NCI-H345 treated with DMSO at 0.1 percent for 48 hours (cell line): Measurements from ENCODE around the gene DHRS1.

Source experiments
- DNase-seq: peaks from one replicate; lab custom pipeline; 2025; ENCODE audit not compliant: unreplicated experiment; lab: John Stamatoyannopoulos, UW

The DHRS1 gene

DNA sequence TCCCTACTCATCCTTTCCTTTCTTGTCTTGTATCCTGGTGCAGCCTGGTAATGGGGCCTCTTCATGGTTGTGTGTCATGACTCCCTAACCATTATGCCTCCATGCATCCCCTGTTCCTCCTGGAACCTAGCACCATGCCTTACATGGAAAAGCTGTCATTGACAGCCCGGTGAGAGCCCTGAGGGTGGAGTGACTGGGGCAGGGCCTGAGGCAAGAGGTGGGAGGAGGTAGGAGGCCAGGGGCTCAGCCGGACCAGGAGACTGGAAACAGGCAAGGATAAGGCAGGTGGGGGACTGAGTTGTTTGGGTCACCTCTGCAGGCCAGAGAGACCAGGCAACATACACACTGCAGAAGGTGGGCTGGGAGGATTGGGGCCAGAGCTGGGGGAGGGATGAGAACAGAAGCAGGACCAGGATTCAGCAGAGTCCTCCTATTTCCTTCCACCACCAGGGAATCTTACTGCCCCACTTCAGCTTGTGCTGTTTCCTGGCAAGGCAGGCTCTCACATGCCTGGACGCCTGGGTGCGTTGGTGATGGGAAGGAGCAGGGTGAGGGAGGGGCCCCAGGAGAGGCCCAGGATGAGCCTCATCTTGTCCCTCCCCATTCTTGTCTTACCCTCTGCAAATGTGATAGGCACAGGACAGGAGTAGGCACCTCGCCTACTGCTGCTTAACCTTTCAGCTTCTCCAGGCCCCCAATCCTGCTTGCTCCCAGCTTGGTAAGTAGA lies 10.1 kb upstream of the DHRS1 start, which contains the start of gene LTB4R2:
LTB4R2 (plus strand) TSS at position 603 of the 727 bp plus-strand sequence. CDS start 525 bp downstream, outside the sequence.
- no peak for DNase-seq

DNA sequence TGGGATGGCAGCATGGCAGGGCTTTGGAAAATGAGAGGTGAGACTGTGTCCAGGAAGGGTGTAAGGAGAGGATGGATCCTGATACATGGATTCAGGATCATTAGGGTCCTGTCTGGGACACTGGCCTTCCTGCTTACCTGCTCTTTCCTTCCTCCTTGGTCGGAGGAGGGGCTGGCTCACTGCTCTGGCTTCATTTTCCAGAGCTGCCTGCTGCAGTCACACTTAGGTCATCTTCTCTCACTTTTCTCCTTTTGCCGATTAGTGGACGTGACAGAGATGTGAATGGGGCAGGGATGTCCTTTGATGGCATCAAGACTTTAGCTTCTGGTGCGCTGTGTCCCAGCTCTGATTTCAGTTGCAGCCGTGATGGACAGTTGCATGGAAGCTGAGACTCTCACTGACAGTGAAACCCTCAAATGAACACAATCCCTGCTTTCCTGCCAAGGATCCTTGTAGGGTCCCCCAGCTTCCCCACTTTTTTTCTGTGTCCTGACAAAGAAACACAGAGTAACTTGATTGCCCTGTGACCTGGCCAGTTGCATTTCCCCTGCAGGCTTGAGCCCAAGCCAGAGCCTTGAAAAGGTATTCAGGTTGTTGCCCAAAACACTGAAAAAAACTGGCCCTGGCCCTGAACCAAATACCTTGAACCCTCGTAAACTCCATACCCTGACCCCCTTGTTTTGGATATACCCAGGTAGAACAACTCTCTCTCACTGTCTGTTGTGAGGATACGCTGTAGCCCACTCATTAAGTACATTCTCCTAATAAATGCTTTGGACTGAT lies 9.0 kb upstream of the DHRS1 start:
- no peak for DNase-seq

DNA sequence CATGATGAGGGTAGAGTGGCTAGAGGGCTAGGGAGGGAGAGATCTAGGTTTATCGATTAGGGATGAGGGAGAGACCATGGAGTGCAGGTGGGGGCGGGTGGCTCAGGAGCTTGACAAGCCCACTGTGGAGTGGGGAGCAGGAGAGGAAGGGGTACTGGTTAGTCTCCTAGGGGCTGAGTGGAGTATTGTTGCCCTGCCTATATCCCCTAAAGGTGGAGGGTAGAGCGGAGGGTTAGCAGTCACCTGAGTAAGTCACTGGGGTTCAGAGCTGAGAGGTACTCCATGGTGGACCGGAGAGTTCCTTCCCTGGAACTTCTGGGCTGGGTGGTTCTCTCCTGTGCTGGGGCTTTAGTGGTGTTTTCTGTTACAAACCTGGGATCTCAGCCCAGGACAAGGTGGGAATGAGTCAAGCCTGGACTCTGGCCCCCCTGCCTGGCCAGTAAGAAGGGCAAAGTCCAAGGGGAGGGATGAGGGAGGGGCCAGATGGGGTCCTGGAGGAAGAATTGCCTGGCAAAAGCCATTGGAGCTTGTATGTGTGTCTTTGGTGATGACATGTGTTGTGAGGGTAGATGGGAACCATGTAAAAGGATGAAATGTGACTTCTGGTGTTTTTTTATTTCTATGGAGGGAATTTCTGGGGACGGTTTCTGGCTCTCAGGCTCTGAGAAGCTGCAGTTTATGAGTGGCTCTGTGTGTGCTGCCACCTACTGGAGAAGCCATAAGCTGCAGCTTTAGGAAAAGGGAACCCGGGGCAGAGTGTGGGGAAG lies 8.2 kb upstream of the DHRS1 start, which contains the start of gene CIDEB:
CIDEB (minus strand) TSS at position 403 of the 767 bp plus-strand sequence; CDS start at position 284, 119 bp downstream.
- peak; percentile 21 for DNase-seq

DNA sequence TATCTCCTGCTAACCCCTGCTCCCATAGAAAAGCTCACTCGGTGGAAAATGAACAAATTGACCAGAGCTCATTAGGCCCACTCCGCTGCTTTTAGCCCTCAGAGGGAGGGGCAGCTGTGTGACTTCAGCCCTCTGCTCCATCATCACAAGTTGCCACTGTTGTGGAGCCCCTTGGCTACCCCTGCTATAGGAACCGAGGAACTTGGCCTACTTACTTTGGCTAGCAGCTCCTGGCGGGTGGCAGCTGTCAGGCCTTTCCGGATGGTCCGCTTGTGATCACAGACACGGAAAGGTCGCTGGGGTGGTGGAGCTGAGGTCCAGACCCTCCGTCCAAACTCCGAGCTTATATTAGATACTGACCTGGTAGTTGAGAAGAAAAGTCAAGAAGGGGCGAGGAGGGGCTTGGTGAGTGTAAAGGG lies 7.6 kb upstream of the DHRS1 start:
- no peak for DNase-seq

DNA sequence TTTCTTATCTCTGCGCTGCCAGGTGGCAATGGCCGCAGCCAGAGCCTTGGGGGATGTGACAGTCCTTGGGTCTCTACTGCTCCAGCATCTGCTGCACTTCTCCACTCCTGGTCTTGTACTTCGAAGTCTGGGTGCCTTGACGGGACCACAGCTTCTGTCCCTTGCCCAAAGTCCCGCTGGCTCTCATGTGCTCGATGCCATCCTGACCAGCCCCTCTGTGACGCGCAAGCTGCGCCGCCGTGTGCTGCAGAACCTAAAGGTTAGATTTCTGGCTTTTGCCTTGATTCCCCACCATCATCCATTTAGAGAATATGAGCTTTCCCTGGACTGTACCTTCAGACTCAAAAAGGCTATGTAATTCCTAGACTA lies 4.4 kb upstream of the DHRS1 start:
- DNase-seq = no peak

DNA sequence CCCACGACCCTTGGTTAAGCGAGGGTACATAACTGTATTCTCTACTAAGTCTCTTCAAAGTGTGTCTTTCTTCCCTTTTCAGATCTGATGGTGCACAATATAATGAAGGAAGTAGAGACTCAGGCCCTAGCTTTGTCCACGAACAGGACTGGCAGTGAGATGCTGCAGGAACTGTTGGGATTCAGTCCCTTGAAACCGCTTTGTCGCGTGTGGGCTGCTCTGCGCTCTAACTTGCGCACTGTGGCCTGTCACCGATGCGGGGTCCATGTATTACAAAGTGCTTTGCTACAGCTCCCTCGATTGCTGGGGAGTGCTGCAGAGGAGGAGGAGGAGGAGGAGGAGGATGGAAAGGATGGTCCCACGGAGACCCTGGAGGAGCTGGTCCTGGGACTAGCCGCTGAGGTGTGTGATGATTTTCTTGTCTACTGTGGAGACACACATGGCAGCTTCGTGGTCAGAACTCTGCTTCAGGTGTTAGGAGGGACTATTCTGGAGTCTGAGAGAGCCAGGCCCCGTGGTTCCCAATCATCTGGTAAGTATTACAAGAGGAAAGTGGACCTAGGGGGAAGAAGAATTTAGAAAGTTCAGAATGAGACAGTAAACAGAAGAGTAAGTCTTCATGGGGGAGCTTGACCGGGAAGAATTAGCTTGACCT lies 873 bp upstream of the DHRS1 start:
- DNase-seq = no peak

DNA sequence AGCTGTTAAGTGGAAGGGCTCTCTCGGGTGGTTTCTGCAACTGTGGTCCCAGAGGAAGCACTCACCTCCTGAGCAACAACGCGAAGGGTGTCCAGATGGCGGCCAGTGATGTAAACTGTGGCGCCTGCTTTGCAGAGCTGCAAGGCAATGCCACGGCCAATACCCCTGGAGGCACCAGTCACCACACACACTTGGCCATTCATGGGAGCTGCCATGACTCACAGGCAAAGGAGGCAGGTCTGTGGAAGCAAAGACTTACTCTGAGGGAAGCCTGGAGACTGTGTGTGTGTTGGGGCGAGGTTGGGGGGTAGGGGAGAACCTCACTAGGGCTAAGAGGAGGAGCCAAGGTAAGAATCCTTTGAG lies 707 bp downstream of the DHRS1 start:
- no peak for DNase-seq

DNA sequence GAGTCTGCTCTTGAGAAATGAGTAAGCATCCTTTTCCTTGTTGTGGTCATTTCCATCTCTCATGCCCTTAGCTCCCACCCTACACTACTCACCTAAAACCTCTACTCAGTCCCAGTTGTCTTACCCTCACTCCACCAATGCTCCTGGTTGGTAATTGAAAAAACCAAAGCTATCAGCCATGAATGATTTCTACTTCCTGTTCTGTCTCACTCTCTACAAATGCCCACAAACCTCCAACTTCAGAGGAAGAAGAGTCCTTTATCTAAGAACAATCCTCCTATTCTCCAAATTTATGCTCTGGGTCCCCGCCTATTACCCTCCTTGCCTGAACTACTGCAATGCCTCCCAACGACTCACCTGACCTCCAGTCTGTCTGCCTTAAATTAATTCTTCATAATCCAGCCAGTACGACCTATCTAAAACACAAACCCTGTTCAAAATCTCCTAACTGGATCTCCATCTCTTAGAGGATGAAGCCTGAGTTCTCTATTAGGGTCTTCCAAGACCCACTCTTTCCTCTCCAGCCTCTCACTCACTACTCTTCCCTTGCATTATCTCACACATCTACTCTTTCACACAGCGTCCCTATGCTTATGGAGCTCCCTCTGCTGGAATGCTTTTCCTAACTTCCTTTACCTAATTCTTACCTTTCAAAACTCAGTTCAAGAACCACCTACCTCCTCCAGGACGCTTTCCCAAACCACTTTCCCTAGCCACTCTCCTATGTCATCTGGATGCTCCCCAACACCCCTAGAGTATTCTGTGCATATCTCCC lies 2.2 kb downstream of the DHRS1 start:
- no peak for DNase-seq

DNA sequence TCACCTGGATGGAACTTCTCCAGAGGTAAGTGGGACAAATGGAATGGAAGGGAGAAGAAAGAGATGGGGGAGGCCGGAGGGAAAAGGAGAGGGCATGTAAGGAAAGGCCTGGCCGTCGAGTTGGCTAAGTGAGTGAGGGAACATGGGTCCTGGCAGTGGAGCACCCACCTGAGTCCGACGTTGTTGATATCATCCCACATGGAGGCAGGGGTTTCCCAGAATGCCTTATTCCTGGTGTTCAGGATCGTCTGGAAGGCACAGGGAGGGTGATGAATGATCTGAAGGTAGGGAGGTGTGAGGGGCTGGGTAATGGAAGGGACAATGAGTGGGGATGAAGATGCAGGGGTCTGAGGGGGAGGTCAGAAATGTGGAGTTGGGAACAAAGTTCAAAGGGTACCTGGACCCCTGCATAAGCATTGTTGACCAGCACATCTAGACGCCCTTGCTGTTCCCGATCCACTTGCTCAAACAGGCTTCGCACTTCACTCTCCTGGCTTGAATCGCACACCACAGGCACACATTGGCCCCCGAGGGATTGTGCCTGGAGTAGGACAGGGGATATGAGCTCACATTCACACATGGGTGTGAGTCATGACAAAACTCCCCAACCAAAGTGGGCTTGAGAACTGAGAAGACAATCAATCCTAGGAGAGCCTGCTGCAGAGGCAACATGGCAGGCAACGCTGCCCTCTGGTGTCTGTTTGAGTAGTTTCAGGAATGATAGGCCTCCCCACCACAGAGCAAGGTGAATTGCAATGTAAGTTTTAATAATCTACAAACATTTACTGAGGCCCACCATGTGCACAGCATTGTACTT lies 3.0 kb downstream of the DHRS1 start:
- DNase-seq = peak; percentile 27

DNA sequence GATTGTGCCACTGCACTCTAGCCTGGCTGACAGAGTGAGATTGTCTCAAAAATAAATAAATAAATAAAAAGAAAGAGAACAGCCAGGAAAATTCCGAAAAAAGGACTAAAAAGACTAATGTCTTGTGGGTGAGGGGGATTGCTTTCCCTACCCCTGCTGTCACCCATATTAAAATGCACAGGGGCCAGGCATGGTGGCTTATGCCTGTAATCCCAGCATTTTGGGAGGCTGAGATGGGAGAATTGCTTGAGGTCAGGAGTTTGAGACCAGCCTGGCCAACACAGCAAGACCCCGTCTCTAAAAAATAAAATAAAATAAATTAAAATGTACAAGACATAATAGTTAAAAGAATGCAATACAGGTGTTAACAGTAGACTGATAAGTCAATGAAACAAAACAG lies 6.1 kb downstream of the DHRS1 start:
- DNase-seq = no peak

DNA sequence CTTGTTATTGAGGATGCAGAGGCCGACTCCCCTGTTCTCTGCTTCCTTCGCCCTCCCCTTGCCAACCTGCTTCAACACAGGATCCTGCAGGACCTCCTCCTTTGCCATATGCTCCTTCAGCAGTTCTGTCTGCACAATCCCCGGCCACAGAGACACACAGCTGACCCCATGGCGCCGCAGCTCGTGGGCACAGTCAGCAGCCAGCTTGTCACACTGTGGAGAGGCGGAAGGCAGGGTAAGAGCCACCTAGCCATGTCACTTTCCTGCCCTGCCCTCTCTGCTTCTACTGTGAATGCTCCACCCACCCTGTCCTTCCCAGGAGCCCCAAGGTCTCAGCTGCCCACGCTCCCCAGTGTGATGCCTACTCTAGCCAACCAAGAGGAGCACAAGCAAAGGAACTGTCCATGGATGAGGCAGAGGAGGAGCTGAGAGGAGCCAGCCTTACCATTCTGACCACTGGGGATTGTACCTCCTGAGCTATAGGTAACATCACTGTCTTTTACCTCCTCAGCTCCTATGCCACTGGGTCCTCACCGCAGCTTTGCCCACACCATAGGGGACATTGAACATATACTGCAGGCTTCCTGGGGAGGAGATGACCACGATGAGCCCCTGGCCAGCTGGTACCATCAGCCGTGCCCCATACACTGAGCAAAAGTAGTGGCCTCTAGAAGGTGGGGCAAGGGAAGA lies 7.3 kb downstream of the DHRS1 start:
- DNase-seq = no peak

DNA sequence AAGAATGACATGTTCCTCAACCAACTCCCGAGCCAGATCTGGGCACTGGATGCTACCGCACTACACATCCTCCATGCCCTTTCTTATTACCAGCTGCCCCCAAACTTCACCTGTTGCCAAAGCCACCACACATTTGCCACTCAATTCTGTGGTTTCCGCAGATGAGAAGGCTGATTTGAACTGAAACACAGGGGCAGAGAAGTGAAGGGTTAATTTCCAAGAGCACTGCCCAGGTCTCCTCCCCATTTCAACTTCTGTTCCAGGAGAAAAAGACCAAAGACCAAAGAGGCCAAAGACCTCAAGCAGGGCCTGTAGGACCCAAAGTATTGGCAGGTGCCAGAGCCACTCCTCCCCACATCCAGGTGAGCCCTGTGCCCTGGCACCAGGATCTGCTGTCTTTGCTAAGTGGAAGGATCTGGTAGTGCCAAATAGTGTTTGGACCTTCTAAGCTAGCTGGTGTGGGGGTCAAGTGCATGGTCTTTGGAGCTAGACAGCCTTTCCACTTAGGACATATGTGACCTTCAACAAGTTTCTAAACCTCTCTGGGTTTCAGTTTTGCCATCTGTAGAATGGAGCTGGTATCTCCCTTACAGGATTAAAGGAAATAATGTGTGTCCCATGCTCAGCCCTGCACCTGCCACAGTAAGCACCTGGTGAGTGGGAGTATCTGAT lies 8.0 kb downstream of the DHRS1 start:
- DNase-seq = no peak

DNA sequence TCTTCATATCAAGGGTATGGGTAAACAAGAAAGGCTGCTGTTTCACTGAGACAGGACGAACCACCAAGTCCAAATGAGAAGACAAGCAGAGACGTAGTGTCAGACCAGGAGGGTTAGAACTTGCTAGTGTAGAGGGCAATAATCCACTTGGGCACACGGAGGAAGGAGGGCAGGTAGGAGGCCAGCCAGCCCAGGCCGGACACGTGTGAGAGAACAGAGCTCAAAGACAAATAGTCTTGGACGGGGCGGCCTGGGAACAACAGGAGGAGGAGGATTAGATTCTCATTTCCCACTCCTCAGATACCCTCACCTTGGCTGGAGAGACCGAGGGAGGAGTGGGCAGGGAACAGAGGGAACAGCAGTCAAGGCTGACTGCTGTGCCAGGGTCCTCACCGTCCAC lies 8.8 kb downstream of the DHRS1 start:
- no peak for DNase-seq

DNA sequence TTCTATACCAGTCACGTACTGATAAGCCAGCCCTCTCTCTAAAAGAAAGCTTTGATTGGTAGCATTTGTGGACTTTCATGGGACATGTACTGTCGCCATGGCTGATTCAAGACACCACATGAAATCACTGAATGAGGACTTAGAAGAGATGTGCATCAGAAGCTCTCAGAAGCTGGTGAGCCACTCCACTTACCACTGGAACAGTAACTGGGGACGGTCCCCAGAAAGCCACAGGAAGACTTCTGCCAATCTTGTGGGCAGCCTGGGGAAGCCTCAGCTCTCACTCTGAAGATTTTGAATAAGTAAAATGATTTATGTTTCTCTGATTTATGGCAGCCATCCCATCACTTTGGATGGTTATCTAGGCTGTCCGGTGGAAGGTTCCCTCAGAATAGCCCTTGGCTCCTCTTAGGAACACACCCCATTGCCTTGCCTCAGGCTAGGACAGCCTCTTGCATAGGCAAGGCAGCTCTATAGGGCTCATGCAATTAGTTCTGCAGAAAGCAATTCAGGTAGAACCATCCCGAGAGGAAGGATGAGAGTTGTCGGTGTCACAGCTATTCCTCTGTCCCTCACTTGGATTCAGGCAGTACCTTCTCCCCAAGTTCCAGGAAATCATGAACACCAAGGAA lies 9.8 kb downstream of the DHRS1 start:
- DNase-seq = no peak

DNA sequence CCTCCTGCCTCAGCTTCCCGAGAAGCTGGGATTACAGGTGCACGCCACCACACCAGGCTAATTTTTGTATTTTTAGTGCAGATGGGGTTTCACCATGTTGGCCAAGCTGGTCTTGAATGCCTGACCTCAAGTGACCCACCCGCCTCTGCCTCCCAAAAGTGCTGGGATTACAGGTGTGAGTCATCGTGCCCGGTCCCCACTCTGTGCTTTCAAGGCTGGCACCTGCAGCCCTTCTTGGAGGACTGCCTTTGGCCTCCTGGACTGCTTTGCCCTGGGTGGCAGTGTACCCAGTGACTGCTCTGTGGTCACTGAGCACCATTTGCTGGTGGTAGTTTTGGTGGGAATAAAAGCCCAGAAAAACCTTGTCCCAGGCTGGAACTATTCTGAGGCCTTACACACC lies 12.6 kb downstream of the DHRS1 start:
- no peak for DNase-seq

DNA sequence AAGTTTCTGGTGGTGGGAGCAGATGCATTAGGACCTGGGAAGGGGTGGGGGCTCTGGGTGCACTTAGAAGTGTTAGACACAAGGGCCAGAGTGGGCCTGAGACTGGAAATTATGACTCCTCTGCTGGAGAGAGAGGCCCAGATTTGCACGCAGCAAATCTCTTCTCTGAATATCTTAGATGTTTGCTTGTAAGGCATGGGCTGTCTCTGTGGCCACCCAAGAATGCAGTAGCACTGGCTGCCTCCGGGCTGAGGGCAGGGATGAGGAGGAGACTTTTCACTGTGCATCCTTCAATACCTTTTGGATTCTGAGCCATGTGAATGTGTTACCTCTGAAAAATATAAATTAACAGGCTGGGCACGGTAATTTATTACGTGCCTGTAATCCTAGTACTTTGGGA lies 14.2 kb downstream of the DHRS1 start:
- no peak for DNase-seq

DNA sequence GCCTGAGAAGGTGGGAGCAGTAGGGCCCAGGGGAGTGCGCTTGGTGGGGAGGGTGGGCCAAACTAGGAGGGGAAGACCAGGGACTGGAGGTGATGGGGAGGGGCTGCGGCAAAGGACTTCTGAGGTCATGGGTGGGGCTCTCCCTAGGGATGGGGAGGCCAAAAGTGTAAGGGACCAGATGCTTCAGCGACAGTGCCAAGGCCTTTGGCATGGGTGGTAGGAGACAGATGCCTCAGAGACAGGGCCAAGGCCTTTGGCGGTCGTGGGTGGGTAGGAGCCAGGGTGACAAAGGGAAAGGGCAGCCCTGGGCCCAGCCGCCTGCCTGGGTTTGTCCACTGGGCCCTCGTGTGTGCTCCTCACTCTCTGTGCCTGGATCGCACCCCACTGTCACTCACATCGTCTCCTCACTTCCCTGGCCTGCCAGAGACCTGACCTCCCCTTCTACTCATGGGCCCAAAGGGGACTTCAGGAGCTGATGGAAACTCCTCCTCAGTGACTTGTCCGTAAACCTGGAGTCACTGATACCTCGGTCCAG lies 15.0 kb downstream of the DHRS1 start:
- no peak for DNase-seq
